Measurements from ENCODE around the gene TRIP10. TPM values are rescaled to one million over a fixed set of nuclear protein-coding genes. Genes with fewer than 3 reads are reported as not detected.
A peak's percentile ranks its signal among the peaks of the same experiment; 100 is the strongest.
"Not testable (repeated sequence)": the region's sequence is repeated elsewhere in the genome, so short reads cannot be mapped to it uniquely, and the experiment has no call there.

The TRIP10 gene
- total RNA-seq, 1 donor from 2014 or later: 42.8 TPM

- DNase-seq (ENCODE audit: low read depth): no peak
Observed at GRCh38 chr19:6794686-6795431, 55.4 kb downstream of the TRIP10 start.

- DNase-seq (ENCODE audit: low read depth): no peak
Observed at GRCh38 chr19:6796278-6796677, 56.8 kb downstream of the TRIP10 start.

- DNase-seq (ENCODE audit: low read depth): no peak
Observed at GRCh38 chr19:6797646-6798045, 58.2 kb downstream of the TRIP10 start.

GRCh38 chr19:6800160-6800790 lies 60.8 kb downstream of the TRIP10 start:
- not testable (repeated sequence) for DNase-seq (ENCODE audit: low read depth)

GRCh38 chr19:6800991-6801484 lies 61.6 kb downstream of the TRIP10 start:
- DNase-seq (ENCODE audit: low read depth): peak; percentile 85

Other genes with a start within 250 kb of the TRIP10 start
- gene TUBB4A, start 237.4 kb upstream of the TRIP10 start, total RNA-seq: 0.87 and 6.8 TPM in 2 replicates
- gene TNFSF9, start 208.7 kb upstream of the TRIP10 start, total RNA-seq: 7.4 and 30.9 TPM in 2 replicates
- 26.0 and 112 TPM in 2 replicates for gene CD70, start 148.5 kb upstream of the TRIP10 start, total RNA-seq
- 3.1 TPM in 1 of 2 replicates, not detected in the other for gene TNFSF14, start 69.5 kb upstream of the TRIP10 start, total RNA-seq
- gene C3, start 19.0 kb upstream of the TRIP10 start, total RNA-seq: 157 and 2,273 TPM in 2 replicates
- gene GPR108, start 2.1 kb upstream of the TRIP10 start, total RNA-seq: 102 and 109 TPM in 2 replicates
- 5.1 and 34.6 TPM in 2 replicates for gene SH2D3A, start 27.8 kb downstream of the TRIP10 start, total RNA-seq
- gene VAV1, start 33.0 kb downstream of the TRIP10 start, total RNA-seq: 0.05 and 5.2 TPM in 2 replicates
- not detected in 2 replicates for gene ADGRE1, start 147.9 kb downstream of the TRIP10 start, total RNA-seq

All from renal cortical epithelial cell (primary cell).